ENCODE measurements around the gene CD24.

Gene CD24

DNA sequence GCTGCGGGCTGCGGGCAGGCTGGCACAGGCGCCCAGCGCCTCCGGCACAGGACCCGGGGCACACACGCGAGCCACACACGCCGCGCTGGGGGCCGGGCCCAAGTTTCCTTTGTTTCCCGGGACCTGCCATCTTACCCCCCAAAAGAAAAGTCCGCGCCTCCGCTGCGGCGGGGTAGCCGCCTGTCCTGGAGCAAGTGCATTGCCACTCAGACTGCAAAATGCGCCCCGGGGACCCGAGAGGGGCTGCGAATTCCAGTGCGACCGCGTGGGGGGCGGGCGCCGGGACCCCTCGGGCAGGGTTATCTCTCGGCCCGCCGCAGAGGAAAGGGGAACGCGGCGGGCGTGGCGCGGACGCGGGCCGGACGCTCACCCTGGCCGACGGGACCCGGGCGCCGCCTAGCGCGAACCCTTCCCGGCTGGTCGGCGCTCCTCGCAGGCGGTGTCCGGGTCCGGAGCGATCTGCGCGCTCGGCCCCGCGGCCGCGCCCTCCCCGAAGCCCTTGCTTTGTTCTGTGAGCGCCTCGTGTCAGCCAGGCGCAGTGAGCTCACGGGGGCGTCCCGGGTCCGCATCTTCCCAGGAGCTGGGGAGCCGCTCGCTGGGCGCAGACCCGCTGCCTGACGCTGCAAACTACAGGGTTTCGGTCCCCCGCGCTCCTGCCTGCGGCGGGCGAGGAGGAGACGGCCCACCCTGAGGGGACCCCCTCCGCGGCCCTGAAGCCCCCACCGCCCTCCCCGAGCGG is 639 bp upstream of the CD24 start (continued):
- TF ChIP-seq ZNF280C (tag by site-specific recombination; IDR thresholded peaks at IDR 0.05): no peak
- no peak for TF ChIP-seq ZNF521 (tag by site-specific recombination; IDR thresholded peaks at IDR 0.05)
- TF ChIP-seq ZNF112 (tag by site-specific recombination; IDR thresholded peaks at IDR 0.05): no peak
- 0 out of 2 replicates have a peak, but pooled peaks have one; percentile 14 for TF ChIP-seq ZNF549 (tag by site-specific recombination; IDR thresholded peaks at IDR 0.05)
- TF ChIP-seq ZBTB20 (tag by site-specific recombination; IDR thresholded peaks at IDR 0.05): peak; percentile 67
- TF ChIP-seq HOXD13 (CRISPR knock-in tag; IDR thresholded peaks at IDR 0.05; ENCODE audit: borderline replicate concordance): no peak
- no peak for TF ChIP-seq AEBP2 (tag by site-specific recombination; IDR thresholded peaks at IDR 0.05; ENCODE audit: borderline replicate concordance)
- TF ChIP-seq ZFP37 (tag by site-specific recombination; IDR thresholded peaks at IDR 0.05): no peak
- peak; percentile 66 for TF ChIP-seq ZBTB8A (tag by site-specific recombination; IDR thresholded peaks at IDR 0.05)
- no peak for TF ChIP-seq ZXDB (tag by site-specific recombination; IDR thresholded peaks at IDR 0.05)
- no peak for TF ChIP-seq ZNF26 (tag by site-specific recombination; IDR thresholded peaks at IDR 0.05)
- no peak for TF ChIP-seq ZNF174 (tag by site-specific recombination; IDR thresholded peaks at IDR 0.05)
- peak; percentile 76; the same call in 1 of the 2 replicates for TF ChIP-seq ZNF660 (tag by site-specific recombination; IDR thresholded peaks at IDR 0.05)
- TF ChIP-seq ZNF211 (tag by site-specific recombination; IDR thresholded peaks at IDR 0.05; ENCODE audit: low read depth): no peak
- TF ChIP-seq ZNF785 (tag by site-specific recombination; IDR thresholded peaks at IDR 0.05): no peak
- TF ChIP-seq YY1 (tag by site-specific recombination; IDR thresholded peaks at IDR 0.05): peak; percentile 36; the same call in 1 of the 2 replicates
- TF ChIP-seq, protein P1, sequence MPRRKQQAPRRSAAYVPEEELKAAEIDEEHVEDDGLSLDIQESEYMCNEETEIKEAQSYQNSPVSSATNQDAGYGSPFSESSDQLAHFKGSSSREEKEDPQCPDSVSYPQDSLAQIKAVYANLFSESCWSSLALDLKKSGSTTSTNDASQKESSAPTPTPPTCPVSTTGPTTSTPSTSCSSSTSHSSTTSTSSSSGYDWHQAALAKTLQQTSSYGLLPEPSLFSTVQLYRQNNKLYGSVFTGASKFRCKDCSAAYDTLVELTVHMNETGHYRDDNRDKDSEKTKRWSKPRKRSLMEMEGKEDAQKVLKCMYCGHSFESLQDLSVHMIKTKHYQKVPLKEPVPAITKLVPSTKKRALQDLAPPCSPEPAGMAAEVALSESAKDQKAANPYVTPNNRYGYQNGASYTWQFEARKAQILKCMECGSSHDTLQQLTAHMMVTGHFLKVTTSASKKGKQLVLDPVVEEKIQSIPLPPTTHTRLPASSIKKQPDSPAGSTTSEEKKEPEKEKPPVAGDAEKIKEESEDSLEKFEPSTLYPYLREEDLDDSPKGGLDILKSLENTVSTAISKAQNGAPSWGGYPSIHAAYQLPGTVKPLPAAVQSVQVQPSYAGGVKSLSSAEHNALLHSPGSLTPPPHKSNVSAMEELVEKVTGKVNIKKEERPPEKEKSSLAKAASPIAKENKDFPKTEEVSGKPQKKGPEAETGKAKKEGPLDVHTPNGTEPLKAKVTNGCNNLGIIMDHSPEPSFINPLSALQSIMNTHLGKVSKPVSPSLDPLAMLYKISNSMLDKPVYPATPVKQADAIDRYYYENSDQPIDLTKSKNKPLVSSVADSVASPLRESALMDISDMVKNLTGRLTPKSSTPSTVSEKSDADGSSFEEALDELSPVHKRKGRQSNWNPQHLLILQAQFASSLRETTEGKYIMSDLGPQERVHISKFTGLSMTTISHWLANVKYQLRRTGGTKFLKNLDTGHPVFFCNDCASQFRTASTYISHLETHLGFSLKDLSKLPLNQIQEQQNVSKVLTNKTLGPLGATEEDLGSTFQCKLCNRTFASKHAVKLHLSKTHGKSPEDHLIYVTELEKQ (tag by site-specific recombination; IDR thresholded peaks at IDR 0.05; ENCODE audit: borderline replicate concordance): no peak
- no peak for TF ChIP-seq ZNF624 (tag by site-specific recombination; IDR thresholded peaks at IDR 0.05)
- peak; percentile 74 for TF ChIP-seq GLIS2 (tag by site-specific recombination; IDR thresholded peaks at IDR 0.05)
- TF ChIP-seq ZNF548 (tag by site-specific recombination; IDR thresholded peaks at IDR 0.05): no peak
- no peak for TF ChIP-seq ZNF544 (tag by site-specific recombination; IDR thresholded peaks at IDR 0.05)
- no peak for TF ChIP-seq INSM2 (tag by site-specific recombination; IDR thresholded peaks at IDR 0.05)
- no peak for TF ChIP-seq ZNF248 (tag by site-specific recombination; IDR thresholded peaks at IDR 0.05)
- TF ChIP-seq ZNF639 (tag by site-specific recombination; IDR thresholded peaks at IDR 0.05): no peak
- no peak for TF ChIP-seq ZNF596 (tag by site-specific recombination; IDR thresholded peaks at IDR 0.05)
- no peak for TF ChIP-seq ZNF214 (tag by site-specific recombination; IDR thresholded peaks at IDR 0.05; ENCODE audit: borderline replicate concordance)
- TF ChIP-seq ZNF114 (tag by site-specific recombination; IDR thresholded peaks at IDR 0.05): no peak
- no peak for TF ChIP-seq ZNF138 (tag by site-specific recombination; IDR thresholded peaks at IDR 0.05; ENCODE audit: borderline replicate concordance)
- no peak for TF ChIP-seq PRDM1 (tag by site-specific recombination; IDR thresholded peaks at IDR 0.05)

Measured in HEK293 (cell line).